IMR-90 (cell line): ENCODE data around the gene SH2B3. TPM values are rescaled to one million over a fixed set of nuclear protein-coding genes. Genes with fewer than 3 reads are reported as not detected.

Experiments
- ATAC-seq: fragments of 200-7000 bp; cut with Tn5 transposase; 2 replicates; pipeline ENCODE4 v1.9.1; 2020; ENCODE audit warnings: low read depth, mild to moderate bottlenecking, moderate library complexity
- BruUV-seq: library from RNA; stranded (reverse); fragments of 400-500 nt; replicated peaks from 2 replicates; lab custom pipeline; 2021; lab: Mats Ljungman, UMichigan
- CTCF ChIA-PET: fragments of 300-600 bp; formaldehyde crosslinking; extraction: SDS; loops from one replicate; lab custom pipeline; 2021; ENCODE audit warnings: antibody characterized with exemption; lab: Yijun Ruan, JAX
- POLR2A ChIA-PET: fragments of 300-600 bp; sonication (Branson Sonifier 250); formaldehyde crosslinking; loops from one replicate; lab custom pipeline; 2022; ENCODE audit warnings: antibody characterized with exemption; ENCODE audit not compliant: unreplicated experiment; lab: Charles Lee
- DNase-seq: peaks from one replicate; pipeline ENCODE4 v3.0.0; 2013
- H2AFZ ChIP-seq: replicated peaks from 2 replicates; pipeline ENCODE3; 2013; ENCODE audit warnings: low read length, mild to moderate bottlenecking; ENCODE audit not compliant: poor library complexity
- H2AK5ac ChIP-seq: 2 replicates; pipeline ENCODE4 v1.6.1; 2013; ENCODE audit warnings: low read depth, low read length, inconsistent platforms
- H2AK9ac ChIP-seq: replicated peaks from 2 replicates; pipeline ENCODE3; 2013; ENCODE audit warnings: mild to moderate bottlenecking, low read depth, low read length, moderate library complexity; ENCODE audit not compliant: poor library complexity
- H2BK120ac ChIP-seq: 2 replicates; pipeline ENCODE4 v1.6.1; 2013; ENCODE audit warnings: low read depth, low read length, inconsistent platforms
- H2BK15ac ChIP-seq: 3 replicates; pipeline ENCODE4 v1.6.1; 2013; ENCODE audit warnings: low read depth, low read length, inconsistent platforms
- H2BK20ac ChIP-seq: 2 replicates; pipeline ENCODE4 v1.6.1; 2013; ENCODE audit warnings: low read depth, mild to moderate bottlenecking, inconsistent platforms, low read length, moderate library complexity
- H2BK5ac ChIP-seq: 2 replicates; pipeline ENCODE4 v1.6.1; 2013; ENCODE audit warnings: mild to moderate bottlenecking, low read depth, low read length, inconsistent platforms; ENCODE audit not compliant: poor library complexity, severe bottlenecking
- H3K14ac ChIP-seq: replicated peaks from 2 replicates; pipeline ENCODE4 v1.6.1; 2013; ENCODE audit warnings: low read depth, low read length, inconsistent platforms
- H3K18ac ChIP-seq: 2 replicates; pipeline ENCODE4 v1.6.1; 2013; ENCODE audit warnings: low read depth, low read length, control low read depth
- H3K23ac ChIP-seq: 2 replicates; pipeline ENCODE4 v1.6.1; 2013; ENCODE audit warnings: low read depth, low read length, inconsistent platforms
- H3K27ac ChIP-seq: 2 replicates; pipeline ENCODE4 v1.5.1; 2013; ENCODE audit warnings: mild to moderate bottlenecking, control low read depth, low read length; ENCODE audit not compliant: insufficient read depth
- H3K27me3 ChIP-seq: 2 replicates; pipeline ENCODE4 v1.6.1; 2013; ENCODE audit warnings: low read length; ENCODE audit not compliant: control insufficient read depth, insufficient read depth
- H3K36me3 ChIP-seq: 2 replicates; pipeline ENCODE4 v1.6.1; 2013; ENCODE audit warnings: low read length, mixed read lengths; ENCODE audit not compliant: control insufficient read depth, insufficient read depth
- H3K4ac ChIP-seq: 2 replicates; pipeline ENCODE4 v1.6.1; 2013; ENCODE audit warnings: low read depth, low read length, inconsistent platforms
- H3K4me1 ChIP-seq: 2 replicates; pipeline ENCODE4 v1.6.1; 2013; ENCODE audit warnings: low read length, mixed read lengths; ENCODE audit not compliant: control insufficient read depth, insufficient read depth
- H3K4me2 ChIP-seq: 2 replicates; pipeline ENCODE4 v1.6.1; 2013; ENCODE audit warnings: low read depth, mild to moderate bottlenecking, control low read depth, low read length, moderate library complexity
- H3K4me3 ChIP-seq: 2 replicates; pipeline ENCODE4 v1.5.1; 2013; ENCODE audit warnings: low read depth, mild to moderate bottlenecking, control low read depth, low read length, moderate library complexity; ENCODE audit not compliant: insufficient read depth
- H3K56ac ChIP-seq: 2 replicates; pipeline ENCODE4 v1.6.1; 2013; ENCODE audit warnings: low read length, inconsistent platforms; ENCODE audit not compliant: insufficient read depth; ENCODE audit errors: extremely low read depth
- H3K79me1 ChIP-seq, 2 experiments: 2 replicates each; pipeline ENCODE4 v1.6.1; 2013; ENCODE audit warnings: low read length in 2 of 2, inconsistent platforms in 1 of 2, low read depth in 1 of 2
- H3K9ac ChIP-seq: 2 replicates; pipeline ENCODE4 v1.6.1; 2013; ENCODE audit warnings: low read depth, low read length, control low read depth
- H3K9me1 ChIP-seq: 2 replicates; pipeline ENCODE4 v1.6.1; 2013; ENCODE audit warnings: low read length, inconsistent platforms; ENCODE audit not compliant: insufficient read depth
- H3K9me3 ChIP-seq: 2 replicates; pipeline ENCODE4 v1.6.1; 2013; ENCODE audit warnings: low read length; ENCODE audit not compliant: control insufficient read depth, insufficient read depth
- H4K20me1 ChIP-seq: 2 replicates; pipeline ENCODE4 v1.6.1; 2013; ENCODE audit warnings: low read length, inconsistent platforms; ENCODE audit not compliant: insufficient read depth
- H4K5ac ChIP-seq: 2 replicates; pipeline ENCODE4 v1.6.1; 2013; ENCODE audit warnings: mild to moderate bottlenecking, low read depth, low read length, control low read depth
- H4K8ac ChIP-seq, 2 experiments: 2 replicates each; pipeline ENCODE4 v1.6.1; 2013; ENCODE audit warnings: low read depth in 2 of 2, low read length in 2 of 2, control low read depth in 1 of 2, inconsistent platforms in 1 of 2
- H4K91ac ChIP-seq: 2 replicates; pipeline ENCODE4 v1.6.1; 2013; ENCODE audit warnings: low read depth, low read length, inconsistent platforms; ENCODE audit not compliant: insufficient read depth
- CEBPB ChIP-seq: IDR thresholded peaks from 2 replicates; pipeline ENCODE4 v1.6.1; 2012; ENCODE audit warnings: low read depth, low read length, improper control_type of control experiment
- CHD1 ChIP-seq: IDR thresholded peaks from 2 replicates; pipeline ENCODE4 v1.6.1; 2012; ENCODE audit warnings: low read depth, low read length, improper control_type of control experiment
- FOS ChIP-seq: fragments of 150-350 bp; IDR thresholded peaks from 2 replicates; pipeline ENCODE4 v1.6.1; 2016; ENCODE audit warnings: low read depth, low read length
- MXI1 ChIP-seq: IDR thresholded peaks from 2 replicates; pipeline ENCODE4 v1.6.1; 2012; ENCODE audit warnings: low read depth, mild to moderate bottlenecking, low read length, moderate library complexity, borderline replicate concordance
- NFE2L2 ChIP-seq: fragments of 150-350 bp; IDR thresholded peaks from 2 replicates; pipeline ENCODE4 v1.6.1; 2016; ENCODE audit warnings: low read depth, mild to moderate bottlenecking, low read length
- POLR2A ChIP-seq: IDR thresholded peaks from 2 replicates; pipeline ENCODE4 v1.6.1; 2012; ENCODE audit warnings: mild to moderate bottlenecking, low read depth, low read length
- RCOR1 ChIP-seq: IDR thresholded peaks from 2 replicates; pipeline ENCODE4 v1.6.1; 2012; ENCODE audit warnings: mild to moderate bottlenecking, low read length, improper control_type of control experiment; ENCODE audit not compliant: insufficient replicate concordance
- RFX5 ChIP-seq: IDR thresholded peaks from 2 replicates; pipeline ENCODE4 v1.8.0; 2012; ENCODE audit warnings: low read depth, mild to moderate bottlenecking, low read length, moderate library complexity
- WGBS, 2 experiments: methylation state at CpG; one replicate each; pipeline versions ENCODE4 v1.1.5 to v1.1.7; 2013; ENCODE audit warnings: missing lambda C conversion rate in 2 of 2; ENCODE audit not compliant: insufficient read length in 1 of 2; ENCODE audit errors: extremely low coverage in 2 of 2; 5-methylcytosine and 5-hydroxymethylcytosine counted together
- dilution Hi-C: fragments of 300-500 bp; cut with HindIII; formaldehyde crosslinking; loops from one replicate; pipeline ENCODE4 v1.14.3; 2018; ENCODE audit warnings: low sequenced_read_pairs; ENCODE audit not compliant: unreplicated experiment
- in situ Hi-C: fragments of 300-500 bp; cut with MboI; formaldehyde crosslinking; loops from 3 replicates; pipeline ENCODE4 v1.14.3; 2019; ENCODE audit warnings: low sequenced_read_pairs, inconsistent platforms, mixed read lengths
- intact Hi-C: fragments of 100-400 bp; cut with micrococcal nuclease; formaldehyde crosslinking; loops from 2 replicates; pipeline ENCODE4 v1.10.0; 2022
- polyA plus RNA-seq, 3 experiments: library from polyadenylated mRNA; depleted of rRNA; stranded (reverse); fragments of >200 nt; gene quantifications; 2 replicates each; pipeline ENCODE4 v1.2.3, GENCODE V29; 2012; ENCODE audit warnings: low replicate concordance in 1 of 3
- total RNA-seq: library from RNA; depleted of rRNA; stranded (reverse); fragments of >200 nt; gene quantifications from 2 replicates; pipeline ENCODE4 v1.2.3, GENCODE V29; 2012
- TF ChIP-seq, protein P1 (sequence below): fragments of 150-350 bp; IDR thresholded peaks from 2 replicates; pipeline ENCODE4 v1.6.1; 2016; ENCODE audit warnings: low read depth, mild to moderate bottlenecking, low read length, moderate library complexity, borderline replicate concordance

SH2B3 gene
- total and polyA plus RNA-seq, 2 of the 4 experiments (the other 2 are of a cell fraction), result 9.3 to 20.2 TPM

DNA sequence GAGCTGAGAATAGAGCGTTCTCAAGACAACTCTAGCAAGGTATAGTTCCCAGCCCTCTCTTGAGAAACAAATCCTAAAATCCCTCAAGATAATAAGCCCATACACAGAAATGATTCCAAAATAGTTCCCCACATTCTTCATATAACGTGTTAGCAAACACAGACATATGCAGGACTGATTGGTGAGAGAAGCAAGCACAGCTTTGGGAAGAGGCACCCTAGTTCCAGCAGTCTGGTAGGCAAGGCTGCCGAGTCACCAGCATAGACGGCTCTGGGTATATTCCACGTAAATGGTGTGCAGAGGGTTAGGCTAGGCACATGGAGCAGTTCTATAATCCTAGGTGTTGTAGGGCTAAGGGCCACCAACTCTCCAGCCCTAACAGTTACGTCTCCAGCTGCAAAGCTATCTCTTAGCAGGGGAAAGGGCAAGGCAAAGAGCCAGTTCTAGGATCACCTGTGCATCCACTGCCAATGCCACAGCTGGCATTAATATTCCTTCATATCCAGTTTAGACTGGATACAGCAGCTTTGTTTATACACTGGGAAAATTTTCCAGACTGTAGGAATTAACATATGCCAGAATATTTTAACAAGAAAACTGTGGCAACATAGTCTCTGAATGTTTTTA lies 52.9 kb downstream of the SH2B3 start:
- peaks cover 20 to 69% of the 10 kb centered on the region in 2 experiments for H3K79me1 ChIP-seq
- no TSS peak for BruUV-seq
- H3K4me1 ChIP-seq, result peaks cover 17% of the 10 kb centered on the region
- H2BK20ac ChIP-seq, result no peak overlapping the region
- in situ Hi-C loops (no loop called here), dilution Hi-C loops (no loop called here), intact Hi-C loops (no loop called here)
- DNase-seq, result no peak
- H3K18ac ChIP-seq, result no peak overlapping the region
- H4K20me1 ChIP-seq, result peaks cover 20% of the 10 kb centered on the region
- no peaks in the 10 kb centered on the region for H3K9me3 ChIP-seq
- H2AFZ ChIP-seq, result no peak overlapping the region
- ATAC-seq, result no peak
- H3K4me3 ChIP-seq, result no peak overlapping the region
- peaks cover 16% of the 10 kb centered on the region for H3K9me1 ChIP-seq
- H4K8ac ChIP-seq, result 0 out of 4 replicates have a peak overlapping the region, but pooled peaks of 1 of the 2 experiments have one; percentile 19
- H3K4ac ChIP-seq, result peak overlapping the region; percentile 37; the same call in 1 of the 2 replicates
- H2AK5ac ChIP-seq, result no peak overlapping the region; the same call in 1 of the 2 replicates
- ChIA-PET POLR2A (no interaction called here), CTCF (no interaction called here)
- peaks cover 40% of the 10 kb centered on the region for H3K36me3 ChIP-seq
- no peak overlapping the region for H4K91ac ChIP-seq
- H3K23ac ChIP-seq, result 0 out of 2 replicates have a peak overlapping the region, but pooled peaks have one; percentile 19
- no peak overlapping the region for H3K4me2 ChIP-seq
- no peak overlapping the region for H4K5ac ChIP-seq
- H3K9ac ChIP-seq, result no peak overlapping the region
- H3K56ac ChIP-seq, result no peak overlapping the region
- TF ChIP-seq, protein P1, sequence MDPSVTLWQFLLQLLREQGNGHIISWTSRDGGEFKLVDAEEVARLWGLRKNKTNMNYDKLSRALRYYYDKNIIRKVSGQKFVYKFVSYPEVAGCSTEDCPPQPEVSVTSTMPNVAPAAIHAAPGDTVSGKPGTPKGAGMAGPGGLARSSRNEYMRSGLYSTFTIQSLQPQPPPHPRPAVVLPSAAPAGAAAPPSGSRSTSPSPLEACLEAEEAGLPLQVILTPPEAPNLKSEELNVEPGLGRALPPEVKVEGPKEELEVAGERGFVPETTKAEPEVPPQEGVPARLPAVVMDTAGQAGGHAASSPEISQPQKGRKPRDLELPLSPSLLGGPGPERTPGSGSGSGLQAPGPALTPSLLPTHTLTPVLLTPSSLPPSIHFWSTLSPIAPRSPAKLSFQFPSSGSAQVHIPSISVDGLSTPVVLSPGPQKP, result no peak
- no peak for TF ChIP-seq CHD1
- TF ChIP-seq RCOR1, result no peak
- no peak for TF ChIP-seq CEBPB
- no peak for TF ChIP-seq MXI1
- no peak for TF ChIP-seq RFX5
- no peak for TF ChIP-seq NFE2L2
- TF ChIP-seq POLR2A, result no peak
- no peak for TF ChIP-seq FOS
- H3K14ac ChIP-seq, result 0 out of 2 replicates have a peak overlapping the region, but pooled peaks have one; percentile 19
- H3K27ac ChIP-seq, result peak overlapping the region; percentile 37; the same call in 1 of the 2 replicates
- H2BK120ac ChIP-seq, result no peak overlapping the region
- no peaks in the 10 kb centered on the region for H3K27me3 ChIP-seq
- WGBS, 2 experiments, result 100% methylated on average over 2 of the region's 6 CpGs; no CpG with 5 or more reads in 1 of the 2 experiments
- no peak overlapping the region for H2BK5ac ChIP-seq
- no peak overlapping the region for H2BK15ac ChIP-seq
- no peak overlapping the region for H2AK9ac ChIP-seq
